GM18508 (cell line): ENCODE data around the gene ABHD12.

Experiments
- ATAC-seq: cut with Tn5 transposase; IDR thresholded peaks from one replicate; pipeline ENCODE4 v1.9.1; 2021; ENCODE audit warnings: moderate number of reproducible peaks; ENCODE audit not compliant: insufficient read depth, unreplicated experiment

Gene ABHD12

GRCh38 chr20:25280574-25281535 lies 109.8 kb downstream of the ABHD12 start:
- no peak for ATAC-seq

GRCh38 chr20:25280051-25280573 lies 110.5 kb downstream of the ABHD12 start:
- ATAC-seq = no peak

GRCh38 chr20:25279403-25279802 lies 111.2 kb downstream of the ABHD12 start:
- no peak for ATAC-seq

- no peak for ATAC-seq
These were observed 111.8 kb downstream of the ABHD12 start for GRCh38 chr20:25278636-25279361.

- ATAC-seq = no peak
These were observed 112.6 kb downstream of the ABHD12 start for GRCh38 chr20:25277941-25278521.

- ATAC-seq = no peak
These were observed 113.4 kb downstream of the ABHD12 start for GRCh38 chr20:25277051-25277801.

- no peak for ATAC-seq
These were observed 114.0 kb downstream of the ABHD12 start for GRCh38 chr20:25276533-25277050.

- no peak for ATAC-seq
These were observed 114.7 kb downstream of the ABHD12 start for GRCh38 chr20:25275813-25276532.

GRCh38 chr20:25274891-25275812 lies 115.5 kb downstream of the ABHD12 start:
- ATAC-seq = no peak

- no peak for ATAC-seq
These were observed 116.2 kb downstream of the ABHD12 start for GRCh38 chr20:25274481-25274880.

- no peak for ATAC-seq
These were observed 116.9 kb downstream of the ABHD12 start for GRCh38 chr20:25273541-25274358.

GRCh38 chr20:25273046-25273445 lies 117.6 kb downstream of the ABHD12 start:
- no peak for ATAC-seq

GRCh38 chr20:25272223-25273000 lies 118.2 kb downstream of the ABHD12 start:
- no peak for ATAC-seq

GRCh38 chr20:25271486-25272222 lies 119.0 kb downstream of the ABHD12 start:
- no peak for ATAC-seq

GRCh38 chr20:25270829-25271251 lies 119.8 kb downstream of the ABHD12 start:
- ATAC-seq = no peak

- ATAC-seq = no peak
These were observed 120.8 kb downstream of the ABHD12 start for GRCh38 chr20:25269833-25270170.
